ENCODE results near the gene RXRA. TPM values are rescaled to one million over a fixed set of nuclear protein-coding genes. Genes with fewer than 3 reads are reported as not detected.

The RXRA gene
- total RNA-seq, 4 donors from 2014 or later, result 17.1 to 84.6 (median 24.0) TPM

DNA sequence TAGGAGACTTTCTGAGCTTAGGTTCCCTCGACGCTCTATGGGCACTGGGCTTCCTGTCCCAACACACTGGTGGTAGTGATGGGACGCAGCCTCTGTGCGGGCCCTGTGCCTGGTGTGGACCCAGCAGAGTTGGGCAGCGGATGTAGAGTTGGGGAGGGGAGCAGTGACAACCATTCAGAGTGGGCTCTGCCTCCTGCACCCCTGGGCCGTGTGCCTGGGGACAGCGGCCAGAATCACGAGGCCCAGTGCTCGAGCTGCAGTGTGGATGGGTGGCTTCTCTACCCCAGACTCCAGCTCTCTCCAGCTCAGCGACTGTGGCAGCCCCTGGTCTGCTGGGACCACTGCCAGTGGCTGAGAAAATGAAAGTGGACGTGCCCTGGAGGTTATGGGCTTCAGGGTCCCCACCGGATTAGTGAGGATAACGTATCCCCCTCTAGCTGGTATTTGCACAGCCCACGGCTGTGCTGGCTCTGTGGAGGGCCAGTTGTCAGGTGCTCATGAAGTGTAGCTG lies 18.6 kb downstream of the RXRA start:
- Histone ChIP-seq H3K27ac (no peak overlapping the region), H3K27me3 (no peaks in the 10 kb centered on the region), H3K4me1 (peaks cover 15 to 66% of the 10 kb centered on the region in 2 donors), H3K9me3 (no peaks in the 10 kb centered on the region), H3K4me3 (no peak overlapping the region), H3K36me3 (no peaks in the 10 kb centered on the region)
- intact Hi-C loops (cut with DNase I; ENCODE audit: low total_unique reads), result no loop called here
- no peak for TF ChIP-seq POLR2A (IDR thresholded peaks at IDR 0.05)
- TF ChIP-seq, protein P1, sequence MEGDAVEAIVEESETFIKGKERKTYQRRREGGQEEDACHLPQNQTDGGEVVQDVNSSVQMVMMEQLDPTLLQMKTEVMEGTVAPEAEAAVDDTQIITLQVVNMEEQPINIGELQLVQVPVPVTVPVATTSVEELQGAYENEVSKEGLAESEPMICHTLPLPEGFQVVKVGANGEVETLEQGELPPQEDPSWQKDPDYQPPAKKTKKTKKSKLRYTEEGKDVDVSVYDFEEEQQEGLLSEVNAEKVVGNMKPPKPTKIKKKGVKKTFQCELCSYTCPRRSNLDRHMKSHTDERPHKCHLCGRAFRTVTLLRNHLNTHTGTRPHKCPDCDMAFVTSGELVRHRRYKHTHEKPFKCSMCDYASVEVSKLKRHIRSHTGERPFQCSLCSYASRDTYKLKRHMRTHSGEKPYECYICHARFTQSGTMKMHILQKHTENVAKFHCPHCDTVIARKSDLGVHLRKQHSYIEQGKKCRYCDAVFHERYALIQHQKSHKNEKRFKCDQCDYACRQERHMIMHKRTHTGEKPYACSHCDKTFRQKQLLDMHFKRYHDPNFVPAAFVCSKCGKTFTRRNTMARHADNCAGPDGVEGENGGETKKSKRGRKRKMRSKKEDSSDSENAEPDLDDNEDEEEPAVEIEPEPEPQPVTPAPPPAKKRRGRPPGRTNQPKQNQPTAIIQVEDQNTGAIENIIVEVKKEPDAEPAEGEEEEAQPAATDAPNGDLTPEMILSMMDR (IDR thresholded peaks at IDR 0.05), result no peak
- DNase-seq, result no peak

DNA sequence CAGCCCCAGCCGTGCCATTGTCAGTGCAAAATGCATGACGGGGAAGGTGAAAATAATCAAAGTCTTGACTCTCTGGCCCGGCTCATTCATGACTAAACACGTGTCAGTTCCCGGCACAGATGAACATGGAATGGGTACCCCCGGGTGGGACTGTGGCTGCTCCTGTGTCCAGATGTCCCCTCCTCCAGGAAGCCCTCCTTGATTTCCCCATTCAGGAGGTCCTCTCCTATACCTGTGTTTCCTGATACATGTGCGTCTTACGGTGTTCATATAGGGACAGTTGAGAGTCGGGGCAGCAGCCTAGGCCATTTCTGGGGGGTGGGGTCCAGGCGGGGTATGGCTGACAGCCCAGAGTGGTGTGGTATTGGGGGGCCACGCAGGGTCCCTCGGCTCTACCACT lies 19.5 kb downstream of the RXRA start:
- H3K4me1 ChIP-seq, result peaks cover 17 to 67% of the 10 kb centered on the region in 2 donors
- TF ChIP-seq POLR2A (IDR thresholded peaks at IDR 0.05), result no peak
- TF ChIP-seq, protein P1 (IDR thresholded peaks at IDR 0.05), result no peak
- no peak for DNase-seq
- peak overlapping the region in 1 of 2 donors; percentile 33 for H3K27ac ChIP-seq
- H3K36me3 ChIP-seq, result no peaks in the 10 kb centered on the region
- H3K9me3 ChIP-seq, result no peaks in the 10 kb centered on the region
- no peaks in the 10 kb centered on the region for H3K27me3 ChIP-seq
- no peak overlapping the region for H3K4me3 ChIP-seq
- intact Hi-C loops (cut with DNase I; ENCODE audit: low total_unique reads), result no loop called here

DNA sequence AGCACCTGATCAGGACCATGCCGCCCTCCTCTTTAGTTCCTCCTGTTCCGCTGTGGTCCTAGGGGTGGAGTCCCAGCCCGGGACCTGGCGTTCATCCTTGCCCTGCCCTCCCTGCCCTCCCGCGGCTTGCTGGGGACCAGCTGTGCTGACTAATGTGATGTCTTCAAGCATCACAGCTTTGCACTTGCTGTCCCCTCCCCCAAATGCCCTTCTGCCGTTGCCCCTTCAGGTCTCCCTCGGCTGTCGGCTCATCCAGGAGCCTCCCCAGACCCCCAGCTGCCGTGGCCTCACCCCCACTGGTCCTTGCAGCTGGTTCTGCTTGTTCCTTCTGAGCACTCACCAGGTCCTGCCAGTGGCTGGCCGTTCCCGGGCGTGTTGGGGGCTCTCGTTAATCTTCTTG lies 19.9 kb downstream of the RXRA start:
- intact Hi-C loops (cut with DNase I; ENCODE audit: low total_unique reads), result no loop called here
- peak overlapping the region in 1 of 2 donors; percentile 33 for H3K27ac ChIP-seq
- no peak overlapping the region for H3K4me3 ChIP-seq
- no peak for TF ChIP-seq POLR2A (IDR thresholded peaks at IDR 0.05)
- TF ChIP-seq, protein P1 (IDR thresholded peaks at IDR 0.05), result no peak
- no peak for DNase-seq
- H3K9me3 ChIP-seq, result no peaks in the 10 kb centered on the region
- no peaks in the 10 kb centered on the region for H3K27me3 ChIP-seq
- H3K36me3 ChIP-seq, result no peaks in the 10 kb centered on the region
- H3K4me1 ChIP-seq, result peaks cover 17 to 69% of the 10 kb centered on the region in 2 donors

DNA sequence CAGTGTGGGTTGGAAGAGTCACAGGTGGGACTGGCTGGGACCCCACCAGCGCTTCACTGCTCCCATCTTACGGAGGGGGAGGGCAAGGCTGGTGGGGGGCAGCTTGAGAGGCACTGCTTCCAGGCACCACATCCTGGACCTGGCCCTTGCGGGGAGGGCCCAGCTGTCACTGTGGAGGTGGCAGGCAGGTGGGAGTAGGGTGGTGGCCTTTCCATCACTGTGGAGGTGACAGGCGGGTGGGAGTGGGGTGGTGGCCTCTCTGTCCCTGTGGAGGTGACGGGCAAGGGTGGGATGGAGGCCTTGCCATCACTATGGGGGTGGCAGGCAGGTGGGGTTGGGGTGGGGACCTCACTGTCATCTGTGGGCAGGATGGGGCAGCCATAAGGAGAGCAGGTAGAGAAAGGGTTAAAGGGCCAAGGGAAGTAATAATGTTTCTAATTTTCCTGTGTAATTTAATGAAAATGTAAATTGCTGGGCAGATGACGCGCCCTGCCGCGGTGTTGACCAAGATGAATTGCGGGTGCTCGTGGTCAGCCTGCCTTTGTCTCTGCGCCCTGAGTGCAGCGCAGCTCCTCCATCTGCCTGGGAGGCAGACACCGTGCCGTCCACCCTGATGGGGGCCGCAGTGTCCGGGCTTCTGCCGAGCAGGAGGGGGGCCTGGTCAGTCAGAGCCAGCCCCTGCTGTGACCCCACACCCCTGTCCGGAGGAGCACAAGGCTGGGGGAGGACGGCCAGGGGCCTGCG lies 20.8 kb downstream of the RXRA start:
- H3K27ac ChIP-seq, result no peak overlapping the region
- peaks cover 14 to 67% of the 10 kb centered on the region in 2 donors for H3K4me1 ChIP-seq
- no peaks in the 10 kb centered on the region for H3K9me3 ChIP-seq

DNA sequence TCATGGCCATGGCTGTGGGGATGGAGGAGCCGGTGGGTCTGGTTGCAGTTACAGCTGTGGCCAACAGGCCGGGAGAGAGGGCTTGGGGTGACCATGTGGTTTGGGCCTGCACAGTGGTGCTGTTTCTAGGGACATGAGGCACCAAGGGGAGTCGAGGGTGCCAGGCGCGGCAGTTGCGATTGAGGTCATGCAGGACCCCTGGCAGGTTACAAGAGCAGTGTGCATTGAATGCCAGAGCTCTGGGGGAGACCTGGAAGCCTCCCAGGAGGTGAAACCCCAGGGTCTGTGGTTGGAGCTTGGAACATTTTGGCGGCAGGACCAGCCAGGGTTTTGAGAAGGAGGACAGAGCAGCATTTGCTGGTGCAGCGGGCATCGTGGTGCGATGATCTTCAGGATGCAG lies 21.7 kb downstream of the RXRA start:
- Histone ChIP-seq H3K4me3 (no peak overlapping the region), H3K27ac (no peak overlapping the region), H3K9me3 (no peaks in the 10 kb centered on the region), H3K36me3 (no peaks in the 10 kb centered on the region), H3K4me1 (peaks cover 13 to 67% of the 10 kb centered on the region in 2 donors), H3K27me3 (no peaks in the 10 kb centered on the region)
- no peak for DNase-seq
- TF ChIP-seq POLR2A (IDR thresholded peaks at IDR 0.05), result no peak
- TF ChIP-seq, protein P1 (IDR thresholded peaks at IDR 0.05), result no peak
- intact Hi-C loops (cut with DNase I; ENCODE audit: low total_unique reads), result no loop called here

More for the DNA sequence above, 20.8 kb downstream of the RXRA start:
- H3K27me3 ChIP-seq, result no peaks in the 10 kb centered on the region
- TF ChIP-seq, protein P1 (IDR thresholded peaks at IDR 0.05), result no peak
- no peak for TF ChIP-seq POLR2A (IDR thresholded peaks at IDR 0.05)
- H3K36me3 ChIP-seq, result no peaks in the 10 kb centered on the region
- intact Hi-C loops (cut with DNase I; ENCODE audit: low total_unique reads), result no loop called here
- no peak for DNase-seq
- H3K4me3 ChIP-seq, result no peak overlapping the region
